HepG2 (cell line): ENCODE measurements around the gene SEC16A.

Experiments used
- CHD2 ChIP-seq: IDR thresholded peaks from 2 replicates; pipeline ENCODE4 v1.6.1; 2011; ENCODE audit warnings: low read depth, low read length, improper control_type of control experiment
- ELF1 ChIP-seq: sonication (generic); formaldehyde crosslinking; IDR thresholded peaks from 2 replicates; pipeline ENCODE4 v1.4.0; 2020; ENCODE audit warnings: missing genetic modification reagents
- ETV6 ChIP-seq: sonication (generic); formaldehyde crosslinking; conservative IDR thresholded peaks from 2 replicates; pipeline ENCODE4 v1.4.0; 2020; ENCODE audit warnings: missing genetic modification reagents
- PAX8 ChIP-seq: sonication (generic); formaldehyde crosslinking; IDR thresholded peaks from 2 replicates; pipeline ENCODE4 v1.8.0; 2022; ENCODE audit warnings: mild to moderate bottlenecking, missing genetic modification reagents, borderline replicate concordance
- POLR2A ChIP-seq, 2 experiments: IDR thresholded peaks; 2 replicates each; pipeline ENCODE4 v1.6.1; 2011; ENCODE audit warnings: low read depth in 2 of 2, low read length in 2 of 2, mild to moderate bottlenecking in 1 of 2, moderate library complexity in 1 of 2; ENCODE audit not compliant: insufficient read depth in 1 of 2
- POLR2AphosphoS5 ChIP-seq: IDR thresholded peaks from 2 replicates; pipeline ENCODE4 v1.6.1; 2012; ENCODE audit warnings: low read depth, low read length
- SMARCC2 ChIP-seq: fragments of 450-650 bp; IDR thresholded peaks from 2 replicates; pipeline ENCODE4 v1.6.1; 2017; ENCODE audit warnings: antibody characterized with exemption, mild to moderate bottlenecking
- TCF12 ChIP-seq, 2 experiments: fragments of 450-650 bp in 1 of 2; sonication (generic) in 1 of 2; formaldehyde crosslinking in 1 of 2; IDR thresholded peaks; 2 replicates each; pipeline versions ENCODE4 v1.6.1 to v1.8.0; 2017 to 2022; ENCODE audit warnings: antibody characterized with exemption in 1 of 2, mild to moderate bottlenecking in 1 of 2, missing genetic modification reagents in 1 of 2, moderate library complexity in 1 of 2
- THYN1 ChIP-seq: sonication (generic); formaldehyde crosslinking; IDR thresholded peaks from 2 replicates; pipeline ENCODE4 v1.8.1; 2023; ENCODE audit warnings: low read depth, mild to moderate bottlenecking, moderate library complexity, missing genetic modification reagents, borderline replicate concordance
- ZBTB40 ChIP-seq, 2 experiments: fragments of 450-650 bp in 1 of 2; sonication (generic) in 1 of 2; formaldehyde crosslinking in 1 of 2; IDR thresholded peaks; 2 replicates each; pipeline versions ENCODE4 v1.6.1 to v1.8.0; 2016 to 2022; ENCODE audit warnings: antibody characterized with exemption in 1 of 2, mild to moderate bottlenecking in 1 of 2, missing genetic modification reagents in 1 of 2
- ZNF232 ChIP-seq: sonication (generic); formaldehyde crosslinking; IDR thresholded peaks from 2 replicates; pipeline ENCODE4 v1.4.0; 2020; ENCODE audit warnings: missing genetic modification reagents, borderline replicate concordance
- ZNF616 ChIP-seq: sonication (generic); formaldehyde crosslinking; IDR thresholded peaks from 2 replicates; pipeline ENCODE4 v1.5.0; 2020; ENCODE audit warnings: low read depth, mild to moderate bottlenecking, missing genetic modification reagents
- TF ChIP-seq, protein P1 (sequence below): sonication (generic); formaldehyde crosslinking; IDR thresholded peaks from 2 replicates; pipeline ENCODE4 v1.5.0; 2020; ENCODE audit warnings: mild to moderate bottlenecking, missing genetic modification reagents, moderate library complexity
- TF ChIP-seq, protein P2 (sequence below): sonication (generic); formaldehyde crosslinking; IDR thresholded peaks from 2 replicates; pipeline ENCODE4 v1.8.0; 2022; ENCODE audit warnings: missing genetic modification reagents, mild to moderate bottlenecking, borderline replicate concordance

DNA sequence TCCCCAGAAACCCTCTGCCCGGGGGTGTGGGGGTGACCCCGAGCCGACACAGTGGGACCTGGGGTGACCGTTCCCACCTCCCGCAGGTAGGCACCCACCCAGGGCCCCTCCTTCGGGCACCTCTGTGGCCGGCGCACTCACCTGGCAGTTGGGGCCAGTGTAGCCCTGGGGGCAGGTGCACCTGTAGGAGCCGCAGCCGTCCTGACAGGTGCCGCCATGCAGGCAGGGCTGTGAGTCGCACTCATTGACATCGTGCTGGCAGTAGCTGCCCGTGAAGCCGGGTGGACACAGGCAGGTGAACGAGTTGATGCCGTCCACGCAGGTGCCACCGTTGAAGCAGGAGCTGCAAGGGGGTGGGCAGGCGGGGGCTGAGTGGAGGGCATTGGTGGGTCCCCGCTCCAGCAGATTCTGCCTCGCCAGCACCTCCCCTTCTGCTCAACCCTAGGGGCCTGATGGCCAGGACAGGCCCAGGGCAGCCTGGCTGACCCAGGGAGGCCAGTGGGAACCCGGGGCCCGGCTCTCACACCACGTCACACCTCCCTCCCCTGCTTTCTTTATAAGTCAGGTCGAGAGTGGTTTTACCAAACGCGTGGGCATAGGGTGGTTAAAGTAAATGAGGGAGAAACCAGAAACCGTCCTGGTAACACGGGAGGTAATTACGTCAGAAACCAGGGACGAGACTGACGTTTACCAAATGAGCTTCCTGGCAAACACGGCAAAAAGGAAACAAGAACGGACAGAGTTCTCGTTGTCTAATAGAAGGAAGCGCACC, 26.1 kb upstream of the SEC16A start:
- TF ChIP-seq ZNF232 (no peak), ETV6 (CRISPR knock-in tag) (no peak), THYN1 (CRISPR knock-in tag) (no peak), PAX8 (no peak), ELF1 (CRISPR knock-in tag) (no peak), POLR2AphosphoS5 (no peak), POLR2A (IDR thresholded peaks at IDR 0.05; ENCODE audit: insufficient read depth in 1 of 2, low read depth in 2 of 2, low read length in 2 of 2) (no peak), ZNF616 (CRISPR knock-in tag) (no peak), TCF12 (IDR thresholded peaks at IDR 0.05) (no peak), TCF12 (CRISPR knock-in tag; IDR thresholded peaks at IDR 0.05) (no peak), SMARCC2 (no peak), ZBTB40 (IDR thresholded peaks at IDR 0.05) (no peak), ZBTB40 (CRISPR knock-in tag; IDR thresholded peaks at IDR 0.05) (no peak), CHD2 (no peak)
- TF ChIP-seq, protein P1, sequence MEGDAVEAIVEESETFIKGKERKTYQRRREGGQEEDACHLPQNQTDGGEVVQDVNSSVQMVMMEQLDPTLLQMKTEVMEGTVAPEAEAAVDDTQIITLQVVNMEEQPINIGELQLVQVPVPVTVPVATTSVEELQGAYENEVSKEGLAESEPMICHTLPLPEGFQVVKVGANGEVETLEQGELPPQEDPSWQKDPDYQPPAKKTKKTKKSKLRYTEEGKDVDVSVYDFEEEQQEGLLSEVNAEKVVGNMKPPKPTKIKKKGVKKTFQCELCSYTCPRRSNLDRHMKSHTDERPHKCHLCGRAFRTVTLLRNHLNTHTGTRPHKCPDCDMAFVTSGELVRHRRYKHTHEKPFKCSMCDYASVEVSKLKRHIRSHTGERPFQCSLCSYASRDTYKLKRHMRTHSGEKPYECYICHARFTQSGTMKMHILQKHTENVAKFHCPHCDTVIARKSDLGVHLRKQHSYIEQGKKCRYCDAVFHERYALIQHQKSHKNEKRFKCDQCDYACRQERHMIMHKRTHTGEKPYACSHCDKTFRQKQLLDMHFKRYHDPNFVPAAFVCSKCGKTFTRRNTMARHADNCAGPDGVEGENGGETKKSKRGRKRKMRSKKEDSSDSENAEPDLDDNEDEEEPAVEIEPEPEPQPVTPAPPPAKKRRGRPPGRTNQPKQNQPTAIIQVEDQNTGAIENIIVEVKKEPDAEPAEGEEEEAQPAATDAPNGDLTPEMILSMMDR = no peak
- TF ChIP-seq, protein P2, sequence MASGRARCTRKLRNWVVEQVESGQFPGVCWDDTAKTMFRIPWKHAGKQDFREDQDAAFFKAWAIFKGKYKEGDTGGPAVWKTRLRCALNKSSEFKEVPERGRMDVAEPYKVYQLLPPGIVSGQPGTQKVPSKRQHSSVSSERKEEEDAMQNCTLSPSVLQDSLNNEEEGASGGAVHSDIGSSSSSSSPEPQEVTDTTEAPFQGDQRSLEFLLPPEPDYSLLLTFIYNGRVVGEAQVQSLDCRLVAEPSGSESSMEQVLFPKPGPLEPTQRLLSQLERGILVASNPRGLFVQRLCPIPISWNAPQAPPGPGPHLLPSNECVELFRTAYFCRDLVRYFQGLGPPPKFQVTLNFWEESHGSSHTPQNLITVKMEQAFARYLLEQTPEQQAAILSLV (CRISPR knock-in tag) = no peak
